ENCODE data around the gene TM7SF3.
A peak's percentile ranks its signal among the peaks of the same experiment; 100 is the strongest.

Gene TM7SF3

DNA sequence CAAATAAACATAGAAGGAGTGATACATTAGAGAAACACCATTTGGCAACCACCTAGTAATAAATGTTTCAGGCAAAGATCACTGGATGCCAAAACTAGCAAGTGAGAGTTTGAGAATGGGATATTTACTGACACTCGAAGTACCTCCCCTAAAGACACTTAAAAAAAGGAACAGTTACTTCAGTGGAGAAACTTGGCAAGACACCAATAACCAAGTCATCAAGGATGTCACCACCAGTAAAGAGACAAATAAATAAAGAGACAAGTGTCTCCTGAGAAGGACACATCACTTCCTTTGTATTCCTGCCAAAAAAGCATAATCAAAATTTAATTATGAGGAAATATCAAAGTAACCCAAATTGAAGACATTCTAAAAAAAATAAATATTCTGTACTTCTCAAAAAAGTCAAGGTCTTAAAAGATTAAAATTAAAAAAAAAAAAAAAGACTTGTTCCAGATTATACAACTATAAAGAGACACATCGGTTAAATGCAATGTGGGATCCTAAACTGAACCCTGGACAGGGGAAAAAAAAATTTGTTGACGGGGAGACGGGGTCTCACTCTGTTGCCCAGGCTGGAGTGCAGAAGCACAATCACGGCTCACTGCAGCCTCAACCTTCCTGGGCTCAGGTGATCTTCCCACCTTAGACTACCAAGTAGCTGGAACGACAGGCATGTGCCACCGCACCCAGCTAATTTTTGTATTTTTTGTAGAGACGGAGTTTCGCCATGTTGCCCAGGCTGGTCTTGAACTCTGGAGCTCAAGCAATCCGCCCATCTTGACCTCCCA lies 26.4 kb downstream of the TM7SF3 start:
- TF ChIP-seq, protein P1, sequence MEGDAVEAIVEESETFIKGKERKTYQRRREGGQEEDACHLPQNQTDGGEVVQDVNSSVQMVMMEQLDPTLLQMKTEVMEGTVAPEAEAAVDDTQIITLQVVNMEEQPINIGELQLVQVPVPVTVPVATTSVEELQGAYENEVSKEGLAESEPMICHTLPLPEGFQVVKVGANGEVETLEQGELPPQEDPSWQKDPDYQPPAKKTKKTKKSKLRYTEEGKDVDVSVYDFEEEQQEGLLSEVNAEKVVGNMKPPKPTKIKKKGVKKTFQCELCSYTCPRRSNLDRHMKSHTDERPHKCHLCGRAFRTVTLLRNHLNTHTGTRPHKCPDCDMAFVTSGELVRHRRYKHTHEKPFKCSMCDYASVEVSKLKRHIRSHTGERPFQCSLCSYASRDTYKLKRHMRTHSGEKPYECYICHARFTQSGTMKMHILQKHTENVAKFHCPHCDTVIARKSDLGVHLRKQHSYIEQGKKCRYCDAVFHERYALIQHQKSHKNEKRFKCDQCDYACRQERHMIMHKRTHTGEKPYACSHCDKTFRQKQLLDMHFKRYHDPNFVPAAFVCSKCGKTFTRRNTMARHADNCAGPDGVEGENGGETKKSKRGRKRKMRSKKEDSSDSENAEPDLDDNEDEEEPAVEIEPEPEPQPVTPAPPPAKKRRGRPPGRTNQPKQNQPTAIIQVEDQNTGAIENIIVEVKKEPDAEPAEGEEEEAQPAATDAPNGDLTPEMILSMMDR (IDR thresholded peaks at IDR 0.05; ENCODE audit: low read depth, low read length, missing control alignments) = no peak
- DNase-seq (ENCODE audit: low read depth) = no peak
- H3K4me3 ChIP-seq (ENCODE audit: low read depth, low read length) = no peak overlapping the region

DNA sequence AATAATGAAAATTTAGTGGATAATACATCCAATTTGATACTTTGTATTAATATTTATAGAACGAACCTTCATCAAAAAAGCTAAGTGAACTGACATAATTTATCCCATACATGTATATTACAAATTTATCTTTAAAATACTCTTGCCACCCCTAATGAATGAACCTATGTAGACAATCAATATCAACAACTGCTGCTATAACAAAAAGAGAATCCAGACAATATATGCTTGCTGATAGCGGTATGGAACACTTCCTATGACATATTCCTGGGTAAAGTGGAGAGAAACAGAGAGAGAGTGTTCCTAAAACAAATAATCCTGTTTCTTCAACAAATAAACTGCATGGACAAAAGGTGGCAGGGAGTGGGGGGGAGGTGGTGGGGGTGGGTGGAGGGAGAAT lies 31.3 kb downstream of the TM7SF3 start:
- TF ChIP-seq, protein P1 (IDR thresholded peaks at IDR 0.05; ENCODE audit: low read depth, low read length, missing control alignments) = no peak
- no peak for DNase-seq (ENCODE audit: low read depth)
- H3K4me3 ChIP-seq (ENCODE audit: low read depth, low read length) = no peak overlapping the region

DNA sequence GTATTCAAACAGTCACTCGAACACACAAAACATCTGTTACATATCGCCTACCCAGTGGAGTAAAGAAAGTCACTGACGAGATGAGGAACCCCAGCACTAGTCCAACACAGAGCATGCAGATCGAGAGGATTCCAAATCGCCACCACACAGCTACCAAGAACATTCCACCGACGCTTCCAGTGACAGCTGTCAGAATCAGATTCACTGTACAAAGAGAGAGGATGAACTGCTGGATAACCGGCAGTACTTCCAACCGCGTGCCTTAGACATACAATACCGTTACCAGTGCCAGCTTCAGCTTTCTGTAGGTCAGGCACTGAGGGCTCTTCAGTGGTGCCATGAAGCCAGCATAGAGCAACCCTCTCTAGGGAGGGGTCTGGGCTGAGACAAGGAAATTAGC lies 34.5 kb downstream of the TM7SF3 start:
- TF ChIP-seq, protein P1 (IDR thresholded peaks at IDR 0.05; ENCODE audit: low read depth, low read length, missing control alignments) = no peak
- H3K4me3 ChIP-seq (ENCODE audit: low read depth, low read length) = no peak overlapping the region
- DNase-seq (ENCODE audit: low read depth) = no peak

GRCh38 chr12:26978801-26979200 lies 35.4 kb downstream of the TM7SF3 start:
- H3K4me3 ChIP-seq (ENCODE audit: low read depth, low read length) = no peak overlapping the region
- TF ChIP-seq, protein P1 (IDR thresholded peaks at IDR 0.05; ENCODE audit: low read depth, low read length, missing control alignments) = no peak
- DNase-seq (ENCODE audit: low read depth) = no peak

DNA sequence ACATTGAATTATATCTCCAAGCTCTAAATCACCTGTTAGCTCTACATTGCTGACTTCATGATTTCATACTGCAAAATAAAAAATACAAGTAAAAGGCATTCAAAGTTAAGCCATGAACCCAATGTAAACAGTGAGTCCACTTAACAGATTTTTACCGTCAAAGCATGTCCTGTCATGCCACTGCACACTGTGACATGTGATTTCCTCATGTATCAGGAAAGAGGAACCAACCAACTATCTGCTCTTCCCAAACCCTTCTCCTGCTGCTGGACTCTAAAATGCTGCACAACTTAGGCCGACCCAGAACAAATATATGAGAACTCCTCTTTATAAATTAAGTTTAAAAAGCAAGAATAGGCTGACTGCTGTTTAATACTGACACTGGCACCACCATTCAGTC lies 37.5 kb downstream of the TM7SF3 start:
- no peak for DNase-seq (ENCODE audit: low read depth)
- TF ChIP-seq, protein P1 (IDR thresholded peaks at IDR 0.05; ENCODE audit: low read depth, low read length, missing control alignments) = no peak
- H3K4me3 ChIP-seq (ENCODE audit: low read depth, low read length) = no peak overlapping the region

GRCh38 chr12:26971963-26972362 lies 42.2 kb downstream of the TM7SF3 start:
- TF ChIP-seq, protein P1 (IDR thresholded peaks at IDR 0.05; ENCODE audit: low read depth, low read length, missing control alignments) = no peak
- no peak overlapping the region for H3K4me3 ChIP-seq (ENCODE audit: low read depth, low read length)
- peak; percentile 60 for DNase-seq (ENCODE audit: low read depth)

- TF ChIP-seq, protein P1 (IDR thresholded peaks at IDR 0.05; ENCODE audit: low read depth, low read length, missing control alignments) = no peak
- DNase-seq (ENCODE audit: low read depth) = no peak
- H3K4me3 ChIP-seq (ENCODE audit: low read depth, low read length) = no peak overlapping the region
Observed at GRCh38 chr12:26970136-26970535, 44.0 kb downstream of the TM7SF3 start.
